K562 (cell line): ENCODE measurements around the gene MRPS30. TPM values are rescaled to one million over a fixed set of nuclear protein-coding genes. Genes with fewer than 3 reads are reported as not detected.
A peak's percentile ranks its signal among the peaks of the same experiment; 100 is the strongest.

ENCODE experiments used
- DACH1 ChIP-seq: fragments of 450-650 bp; IDR thresholded peaks from 2 replicates; pipeline ENCODE4 v1.6.1; 2018; ENCODE audit not compliant: partially characterized antibody
- EGR1 ChIP-seq: fragments of 450-650 bp; conservative IDR thresholded peaks from 2 replicates; pipeline ENCODE4 v1.6.1; 2017; ENCODE audit warnings: mild to moderate bottlenecking
- FOXP1 ChIP-seq: sonication (generic); formaldehyde crosslinking; IDR thresholded peaks from 2 replicates; pipeline ENCODE4 v1.8.0; 2022; ENCODE audit warnings: mild to moderate bottlenecking, missing genetic modification reagents
- KLF13 ChIP-seq: fragments of 450-650 bp; IDR thresholded peaks from 2 replicates; pipeline ENCODE4 v1.6.1; 2016; ENCODE audit warnings: missing genetic modification characterization, low read depth, mild to moderate bottlenecking, missing compliant biosample characterization, moderate library complexity, borderline replicate concordance
- KLF16 ChIP-seq: IDR thresholded peaks from 2 replicates; pipeline ENCODE4 v1.6.1; 2016; ENCODE audit warnings: antibody characterized with exemption
- POLR2A ChIP-seq: fragments of 450-650 bp; conservative IDR thresholded peaks from 2 replicates; pipeline ENCODE4 v1.6.1; 2016
- PREB ChIP-seq: sonication (generic); formaldehyde crosslinking; IDR thresholded peaks from 2 replicates; pipeline ENCODE4 v1.8.1; 2023; ENCODE audit warnings: mild to moderate bottlenecking, missing genetic modification reagents
- RAD21 ChIP-seq, 2 experiments: fragments of 250-450 bp in 1 of 2; fragments of 450-650 bp in 1 of 2; sonication (Bioruptor Pico) in 1 of 2; formaldehyde crosslinking in 1 of 2; IDR thresholded peaks in 1 of 2; conservative IDR thresholded peaks in 1 of 2; 2 replicates each; pipeline versions ENCODE4 v1.4.0 to v1.8.0; 2020 to 2022; ENCODE audit warnings: mild to moderate bottlenecking in 2 of 2, moderate library complexity in 1 of 2
- RBM14 ChIP-seq: fragments of 200-400 bp; formaldehyde crosslinking; IDR thresholded peaks from 2 replicates; pipeline ENCODE4 v1.6.1; 2018; ENCODE audit warnings: low read depth, mild to moderate bottlenecking, low read length, moderate library complexity, borderline replicate concordance; ENCODE audit not compliant: insufficient read depth
- RCOR1 ChIP-seq, 2 experiments: IDR thresholded peaks; 2 replicates each; pipeline ENCODE4 v1.6.1; 2012; ENCODE audit warnings: low read depth in 2 of 2, low read length in 2 of 2, borderline replicate concordance in 1 of 2, improper control_type of control experiment in 1 of 2
- RHOXF2B ChIP-seq: fragments of 250-450 bp; sonication (Bioruptor Pico); conservative IDR thresholded peaks from 2 replicates; pipeline ENCODE4 v1.5.1; 2021
- ZKSCAN8 ChIP-seq: fragments of 200-800 bp; sonication (Bioruptor generic); IDR thresholded peaks from 2 replicates; pipeline ENCODE4 v1.6.1; 2016; ENCODE audit warnings: missing genetic modification characterization, missing compliant biosample characterization
- ZNF23 ChIP-seq: fragments of 250-450 bp; sonication (Bioruptor Pico); IDR thresholded peaks from 2 replicates; pipeline ENCODE4 v1.4.0; 2020; ENCODE audit warnings: mild to moderate bottlenecking
- ZNF644 ChIP-seq: fragments of 200-800 bp; sonication (Bioruptor generic); IDR thresholded peaks from 2 replicates; pipeline ENCODE4 v1.6.1; 2016; ENCODE audit warnings: low read depth, missing genetic modification characterization, missing compliant biosample characterization
- ZNF695 ChIP-seq: fragments of 450-650 bp; formaldehyde crosslinking; IDR thresholded peaks from 2 replicates; pipeline ENCODE4 v1.4.0; 2020; ENCODE audit warnings: mild to moderate bottlenecking, moderate library complexity
- ZNF76 ChIP-seq: fragments of 250-450 bp; sonication (Bioruptor Pico); IDR thresholded peaks from 2 replicates; pipeline ENCODE4 v1.4.0; 2020; ENCODE audit warnings: mild to moderate bottlenecking, moderate library complexity, borderline replicate concordance
- polyA plus RNA-seq, 8 experiments: library from polyadenylated mRNA; depleted of rRNA in 4 of 8; stranded (reverse) in 5 of 8; unstranded in 3 of 8; fragments of >200 nt; fragmentation: Nextera tagmentation in 2 of 8; fragmentation: Illumina TruSeq in 1 of 8; extraction: Ambion mirVana in 2 of 8; extraction: Trizol in 1 of 8; gene quantifications; 2 replicates each; pipeline versions ENCODE4 v1.2.1 to v1.2.3, GENCODE V29; 2011 to 2014; ENCODE audit warnings: inconsistent platforms in 1 of 8, missing spikeins in 1 of 8
- total RNA-seq, 7 experiments: library from RNA; depleted of rRNA in 6 of 7; stranded (reverse); fragments of >200 nt in 6 of 7; fragmentation: Illumina TruSeq in 2 of 7; extraction: Trizol in 2 of 7; gene quantifications; 2 replicates each; pipeline versions ENCODE4 v1.2.1 to v1.2.3, GENCODE V29; 2011 to 2021; ENCODE audit warnings: low replicate concordance in 1 of 7
- TF ChIP-seq, protein P1 (sequence below): fragments of 450-650 bp; IDR thresholded peaks from 2 replicates; pipeline ENCODE4 v1.6.1; 2016; ENCODE audit warnings: mild to moderate bottlenecking, moderate library complexity

Gene MRPS30
- total and polyA plus RNA-seq, 9 of the 15 experiments (the other 6 are each of a cell fraction or from before 2014, with no cell fraction given) = 24.3 to 145 (median 114) TPM

DNA sequence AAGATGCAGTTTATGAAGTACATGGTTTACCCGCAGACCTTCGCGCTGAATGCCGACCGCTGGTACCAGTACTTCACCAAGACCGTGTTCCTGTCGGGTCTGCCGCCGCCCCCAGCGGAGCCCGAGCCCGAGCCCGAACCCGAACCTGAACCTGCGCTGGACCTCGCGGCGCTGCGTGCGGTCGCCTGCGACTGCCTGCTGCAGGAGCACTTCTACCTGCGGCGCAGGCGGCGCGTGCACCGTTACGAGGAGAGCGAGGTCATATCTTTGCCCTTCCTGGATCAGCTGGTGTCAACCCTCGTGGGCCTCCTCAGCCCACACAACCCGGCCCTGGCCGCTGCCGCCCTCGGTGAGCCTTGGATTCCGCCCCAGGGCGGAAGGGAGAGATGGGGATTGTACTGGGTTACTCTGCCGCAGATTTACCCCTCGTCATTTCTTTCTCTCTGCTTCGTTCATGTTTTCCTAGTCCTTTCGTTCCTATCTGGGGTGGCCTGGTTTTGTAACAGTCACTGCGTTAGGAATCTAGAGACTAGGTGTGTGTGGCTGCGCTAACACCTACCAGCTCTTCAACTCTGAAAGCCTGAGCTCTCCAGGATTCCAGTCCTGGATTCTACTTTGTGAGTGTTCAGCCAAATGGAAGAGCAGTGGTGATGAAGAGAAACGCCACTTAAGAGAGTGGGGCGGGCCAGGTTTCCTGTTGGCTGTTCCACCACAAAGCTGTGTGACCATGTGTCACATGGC is 638 bp downstream of the MRPS30 start (continued):
- TF ChIP-seq ZNF695 (CRISPR knock-in tag) (no peak), EGR1 (peak; percentile 47; the same call in 1 of the 2 replicates), PREB (CRISPR knock-in tag) (no peak), KLF13 (no peak), ZNF23 (CRISPR knock-in tag) (no peak), POLR2A (peak; percentile 19), RCOR1 (IDR thresholded peaks at IDR 0.05; ENCODE audit: borderline replicate concordance in 1 of 2, low read depth in 2 of 2, low read length in 2 of 2) (no peak), ZKSCAN8 (CRISPR knock-in tag) (no peak), RAD21 (CRISPR knock-in tag; conservative IDR thresholded peaks at IDR 0.05 in 1 of 2, IDR thresholded peaks at IDR 0.05 in 1 of 2) (no peak), ZNF76 (no peak), RHOXF2B (CRISPR knock-in tag) (no peak), RBM14 (no peak), FOXP1 (CRISPR knock-in tag) (no peak), ZNF644 (no peak), DACH1 (peak; percentile 74), KLF16 (no peak)
- TF ChIP-seq, protein P1, sequence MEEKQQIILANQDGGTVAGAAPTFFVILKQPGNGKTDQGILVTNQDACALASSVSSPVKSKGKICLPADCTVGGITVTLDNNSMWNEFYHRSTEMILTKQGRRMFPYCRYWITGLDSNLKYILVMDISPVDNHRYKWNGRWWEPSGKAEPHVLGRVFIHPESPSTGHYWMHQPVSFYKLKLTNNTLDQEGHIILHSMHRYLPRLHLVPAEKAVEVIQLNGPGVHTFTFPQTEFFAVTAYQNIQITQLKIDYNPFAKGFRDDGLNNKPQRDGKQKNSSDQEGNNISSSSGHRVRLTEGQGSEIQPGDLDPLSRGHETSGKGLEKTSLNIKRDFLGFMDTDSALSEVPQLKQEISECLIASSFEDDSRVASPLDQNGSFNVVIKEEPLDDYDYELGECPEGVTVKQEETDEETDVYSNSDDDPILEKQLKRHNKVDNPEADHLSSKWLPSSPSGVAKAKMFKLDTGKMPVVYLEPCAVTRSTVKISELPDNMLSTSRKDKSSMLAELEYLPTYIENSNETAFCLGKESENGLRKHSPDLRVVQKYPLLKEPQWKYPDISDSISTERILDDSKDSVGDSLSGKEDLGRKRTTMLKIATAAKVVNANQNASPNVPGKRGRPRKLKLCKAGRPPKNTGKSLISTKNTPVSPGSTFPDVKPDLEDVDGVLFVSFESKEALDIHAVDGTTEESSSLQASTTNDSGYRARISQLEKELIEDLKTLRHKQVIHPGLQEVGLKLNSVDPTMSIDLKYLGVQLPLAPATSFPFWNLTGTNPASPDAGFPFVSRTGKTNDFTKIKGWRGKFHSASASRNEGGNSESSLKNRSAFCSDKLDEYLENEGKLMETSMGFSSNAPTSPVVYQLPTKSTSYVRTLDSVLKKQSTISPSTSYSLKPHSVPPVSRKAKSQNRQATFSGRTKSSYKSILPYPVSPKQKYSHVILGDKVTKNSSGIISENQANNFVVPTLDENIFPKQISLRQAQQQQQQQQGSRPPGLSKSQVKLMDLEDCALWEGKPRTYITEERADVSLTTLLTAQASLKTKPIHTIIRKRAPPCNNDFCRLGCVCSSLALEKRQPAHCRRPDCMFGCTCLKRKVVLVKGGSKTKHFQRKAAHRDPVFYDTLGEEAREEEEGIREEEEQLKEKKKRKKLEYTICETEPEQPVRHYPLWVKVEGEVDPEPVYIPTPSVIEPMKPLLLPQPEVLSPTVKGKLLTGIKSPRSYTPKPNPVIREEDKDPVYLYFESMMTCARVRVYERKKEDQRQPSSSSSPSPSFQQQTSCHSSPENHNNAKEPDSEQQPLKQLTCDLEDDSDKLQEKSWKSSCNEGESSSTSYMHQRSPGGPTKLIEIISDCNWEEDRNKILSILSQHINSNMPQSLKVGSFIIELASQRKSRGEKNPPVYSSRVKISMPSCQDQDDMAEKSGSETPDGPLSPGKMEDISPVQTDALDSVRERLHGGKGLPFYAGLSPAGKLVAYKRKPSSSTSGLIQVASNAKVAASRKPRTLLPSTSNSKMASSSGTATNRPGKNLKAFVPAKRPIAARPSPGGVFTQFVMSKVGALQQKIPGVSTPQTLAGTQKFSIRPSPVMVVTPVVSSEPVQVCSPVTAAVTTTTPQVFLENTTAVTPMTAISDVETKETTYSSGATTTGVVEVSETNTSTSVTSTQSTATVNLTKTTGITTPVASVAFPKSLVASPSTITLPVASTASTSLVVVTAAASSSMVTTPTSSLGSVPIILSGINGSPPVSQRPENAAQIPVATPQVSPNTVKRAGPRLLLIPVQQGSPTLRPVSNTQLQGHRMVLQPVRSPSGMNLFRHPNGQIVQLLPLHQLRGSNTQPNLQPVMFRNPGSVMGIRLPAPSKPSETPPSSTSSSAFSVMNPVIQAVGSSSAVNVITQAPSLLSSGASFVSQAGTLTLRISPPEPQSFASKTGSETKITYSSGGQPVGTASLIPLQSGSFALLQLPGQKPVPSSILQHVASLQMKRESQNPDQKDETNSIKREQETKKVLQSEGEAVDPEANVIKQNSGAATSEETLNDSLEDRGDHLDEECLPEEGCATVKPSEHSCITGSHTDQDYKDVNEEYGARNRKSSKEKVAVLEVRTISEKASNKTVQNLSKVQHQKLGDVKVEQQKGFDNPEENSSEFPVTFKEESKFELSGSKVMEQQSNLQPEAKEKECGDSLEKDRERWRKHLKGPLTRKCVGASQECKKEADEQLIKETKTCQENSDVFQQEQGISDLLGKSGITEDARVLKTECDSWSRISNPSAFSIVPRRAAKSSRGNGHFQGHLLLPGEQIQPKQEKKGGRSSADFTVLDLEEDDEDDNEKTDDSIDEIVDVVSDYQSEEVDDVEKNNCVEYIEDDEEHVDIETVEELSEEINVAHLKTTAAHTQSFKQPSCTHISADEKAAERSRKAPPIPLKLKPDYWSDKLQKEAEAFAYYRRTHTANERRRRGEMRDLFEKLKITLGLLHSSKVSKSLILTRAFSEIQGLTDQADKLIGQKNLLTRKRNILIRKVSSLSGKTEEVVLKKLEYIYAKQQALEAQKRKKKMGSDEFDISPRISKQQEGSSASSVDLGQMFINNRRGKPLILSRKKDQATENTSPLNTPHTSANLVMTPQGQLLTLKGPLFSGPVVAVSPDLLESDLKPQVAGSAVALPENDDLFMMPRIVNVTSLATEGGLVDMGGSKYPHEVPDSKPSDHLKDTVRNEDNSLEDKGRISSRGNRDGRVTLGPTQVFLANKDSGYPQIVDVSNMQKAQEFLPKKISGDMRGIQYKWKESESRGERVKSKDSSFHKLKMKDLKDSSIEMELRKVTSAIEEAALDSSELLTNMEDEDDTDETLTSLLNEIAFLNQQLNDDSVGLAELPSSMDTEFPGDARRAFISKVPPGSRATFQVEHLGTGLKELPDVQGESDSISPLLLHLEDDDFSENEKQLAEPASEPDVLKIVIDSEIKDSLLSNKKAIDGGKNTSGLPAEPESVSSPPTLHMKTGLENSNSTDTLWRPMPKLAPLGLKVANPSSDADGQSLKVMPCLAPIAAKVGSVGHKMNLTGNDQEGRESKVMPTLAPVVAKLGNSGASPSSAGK = no peak; the same call in 1 of the 2 replicates
